ENCODE data around the gene RAB10.

GRCh38 chr2:26100384-26100783 lies 66.5 kb downstream of the RAB10 start:
- TF ChIP-seq CTCF (IDR thresholded peaks at IDR 0.05; ENCODE audit: poor library complexity) (no peak), EZH2phosphoT487 (IDR thresholded peaks at IDR 0.05; ENCODE audit: low read depth, severe bottlenecking, unreplicated experiment) (no peak)

Measured in hepatocyte (in vitro differentiated cells).